Hematopoietic multipotent progenitor cell treated with erythropoietin and hydrocortisone succinate and interleukin-3 and kit ligand, for 8 days (in vitro differentiated cells): ENCODE results near the gene NAMPT.
"Not testable (repeated sequence)": the region's sequence is repeated elsewhere in the genome, so short reads cannot be mapped to it uniquely, and the experiment has no call there.

Experiments
- DNase-seq: peaks from one replicate; pipeline ENCODE4 v3.0.0-alpha.2; 2015

Gene NAMPT

GRCh38 chr7:106298631-106299030 is 13.8 kb upstream of the NAMPT start:
- not testable (repeated sequence) for DNase-seq

GRCh38 chr7:106298155-106298554 is 13.4 kb upstream of the NAMPT start:
- DNase-seq: not testable (repeated sequence)

- no peak for DNase-seq
Measured at GRCh38 chr7:106294334-106294733, 9.6 kb upstream of the NAMPT start.

GRCh38 chr7:106291247-106291646 is 6.5 kb upstream of the NAMPT start:
- DNase-seq: no peak

GRCh38 chr7:106290319-106290718 is 5.5 kb upstream of the NAMPT start:
- no peak for DNase-seq

GRCh38 chr7:106289848-106290247 is 5.1 kb upstream of the NAMPT start:
- no peak for DNase-seq

- DNase-seq: no peak
Measured at GRCh38 chr7:106288263-106288662, 3.5 kb upstream of the NAMPT start.

GRCh38 chr7:106287786-106288185 is 3.0 kb upstream of the NAMPT start:
- no peak for DNase-seq

- no peak for DNase-seq
Measured at GRCh38 chr7:106285855-106286492, 1.2 kb upstream of the NAMPT start.

GRCh38 chr7:106285051-106285854 is 470 bp upstream of the NAMPT start:
- peak; percentile 97 for DNase-seq

- peak; percentile 76 for DNase-seq
Measured at GRCh38 chr7:106283831-106284713, 711 bp downstream of the NAMPT start.

GRCh38 chr7:106283501-106283830 is 1.3 kb downstream of the NAMPT start:
- DNase-seq: peak; percentile 14

GRCh38 chr7:106282852-106283251 is 1.9 kb downstream of the NAMPT start:
- DNase-seq: no peak

GRCh38 chr7:106282390-106282789 is 2.4 kb downstream of the NAMPT start:
- DNase-seq: peak; percentile 6

GRCh38 chr7:106281585-106282318 is 3.0 kb downstream of the NAMPT start:
- DNase-seq: no peak

- DNase-seq: peak; percentile 18
Measured at GRCh38 chr7:106281127-106281526, 3.7 kb downstream of the NAMPT start.

- peak; percentile 9 for DNase-seq
Measured at GRCh38 chr7:106279425-106280197, 5.2 kb downstream of the NAMPT start.

GRCh38 chr7:106278695-106279094 is 6.1 kb downstream of the NAMPT start:
- DNase-seq: no peak

- DNase-seq: no peak
Measured at GRCh38 chr7:106277976-106278375, 6.8 kb downstream of the NAMPT start.

GRCh38 chr7:106276513-106276912 is 8.3 kb downstream of the NAMPT start:
- no peak for DNase-seq

- DNase-seq: no peak
Measured at GRCh38 chr7:106273009-106273668, 11.6 kb downstream of the NAMPT start.
